Measurements from ENCODE around the gene PIP4K2C.
"Not testable (repeated sequence)": the region's sequence is repeated elsewhere in the genome, so short reads cannot be mapped to it uniquely, and the experiment has no call there.

The PIP4K2C gene

DNA sequence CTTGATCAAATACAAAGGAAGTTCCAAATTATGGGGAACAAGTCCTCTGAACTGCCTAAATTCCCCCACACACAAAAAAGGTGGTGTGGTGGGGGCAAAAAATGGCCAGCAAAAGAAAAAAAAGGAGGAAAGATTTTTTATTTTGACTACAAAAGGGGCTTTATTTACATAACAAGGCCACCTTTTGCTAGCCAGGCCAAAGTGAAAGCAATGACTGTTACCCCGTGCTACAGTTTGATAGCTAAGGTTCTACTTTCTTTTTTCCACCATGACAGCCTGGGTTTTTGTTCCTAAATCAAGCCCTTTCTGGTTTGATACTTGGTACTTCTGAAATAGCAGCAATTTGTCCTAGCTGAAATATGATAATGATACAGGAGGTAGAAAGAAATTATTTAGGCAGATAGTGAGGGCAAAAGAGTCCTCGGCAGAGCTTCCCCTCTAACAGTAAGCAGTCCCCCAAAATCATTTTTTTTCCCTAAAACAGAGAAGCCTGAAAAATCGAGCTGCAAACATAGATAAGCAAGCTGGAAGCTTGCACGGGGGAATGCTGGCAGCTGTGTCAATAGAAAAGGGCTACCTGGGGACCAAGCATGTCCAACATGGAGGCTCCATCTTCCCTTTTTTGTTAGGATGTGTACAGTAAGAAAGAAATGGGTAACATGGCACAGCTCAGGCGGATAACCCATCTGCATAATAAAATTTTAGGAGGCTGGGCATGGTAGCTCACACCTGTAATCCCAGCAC lies 50.9 kb downstream of the PIP4K2C start:
- no peak for DNase-seq

DNA sequence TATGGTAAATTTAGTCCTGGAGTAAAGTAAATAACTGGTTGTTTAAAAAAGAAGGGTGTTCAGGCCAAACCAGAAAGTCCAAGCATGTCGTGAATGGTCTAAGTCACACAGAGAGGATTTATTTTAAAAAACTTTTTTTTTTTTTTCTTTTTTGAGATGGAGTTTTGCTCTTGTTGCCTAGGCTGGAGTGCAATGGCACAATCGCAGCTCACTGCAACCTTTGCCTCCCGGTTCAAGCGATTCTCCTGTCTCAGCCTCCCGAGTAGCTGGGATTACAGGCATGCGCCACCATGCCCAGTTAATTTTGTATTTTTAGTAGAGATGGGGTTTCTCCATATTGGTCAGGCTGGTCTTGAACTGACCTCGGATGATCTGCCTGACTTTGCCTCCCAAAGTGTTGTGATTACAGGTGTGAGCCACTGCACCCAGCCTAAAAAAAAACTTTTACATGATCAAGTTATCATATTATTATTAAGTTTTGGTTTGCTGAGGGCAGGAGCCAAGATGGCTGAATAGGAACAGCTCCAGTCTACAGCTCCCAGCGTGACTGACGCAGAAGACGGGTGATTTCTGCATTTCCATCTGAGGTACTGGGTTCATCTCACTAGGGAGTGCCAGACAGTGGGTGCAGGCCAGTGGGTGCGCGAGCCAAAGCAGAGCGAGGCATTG lies 55.1 kb downstream of the PIP4K2C start:
- not testable (repeated sequence) for DNase-seq

DNA sequence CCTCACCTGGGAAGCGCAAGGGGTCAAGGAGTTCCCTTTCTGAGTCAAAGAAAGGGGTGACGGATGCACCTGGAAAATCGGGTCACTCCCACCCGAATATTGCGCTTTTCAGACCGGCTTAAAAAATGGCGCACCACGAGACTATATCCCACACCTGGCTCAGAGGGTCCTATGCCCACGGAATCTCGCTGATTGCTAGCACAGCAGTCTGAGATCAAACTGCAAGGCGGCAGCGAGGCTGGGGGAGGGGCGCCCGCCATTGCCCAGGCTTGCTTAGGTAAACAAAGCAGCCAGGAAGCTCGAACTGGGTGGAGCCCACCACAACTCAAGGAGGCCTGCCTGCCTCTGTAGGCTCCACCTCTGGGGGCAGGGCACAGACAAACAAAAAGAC lies 55.7 kb downstream of the PIP4K2C start:
- DNase-seq = not testable (repeated sequence)
